Activated CD8-positive, alpha-beta memory T cell treated with anti-CD3 and anti-CD28 coated beads for 24 hours (primary cell): Measurements from ENCODE around the gene C22orf31.
A peak's percentile ranks its signal among the peaks of the same experiment; 100 is the strongest.
"Not testable (repeated sequence)": the region's sequence is repeated elsewhere in the genome, so short reads cannot be mapped to it uniquely, and the experiment has no call there.

Experiments used
- DNase-seq: peaks from one replicate; pipeline ENCODE4 v3.0.0-alpha.2; 2020

The C22orf31 gene

GRCh38 chr22:29053048-29053702 lies 8.5 kb downstream of the C22orf31 start:
- DNase-seq = no peak

- no peak for DNase-seq
These were observed 11.2 kb downstream of the C22orf31 start for GRCh38 chr22:29050457-29050856.

GRCh38 chr22:29049655-29050263 lies 11.9 kb downstream of the C22orf31 start:
- no peak for DNase-seq

- no peak for DNase-seq
These were observed 12.6 kb downstream of the C22orf31 start for GRCh38 chr22:29048822-29049654.

GRCh38 chr22:29044657-29045176 lies 16.9 kb downstream of the C22orf31 start:
- no peak for DNase-seq

- DNase-seq = no peak
These were observed 17.6 kb downstream of the C22orf31 start for GRCh38 chr22:29043906-29044575.

- no peak for DNase-seq
These were observed 20.2 kb downstream of the C22orf31 start for GRCh38 chr22:29041408-29041807.

GRCh38 chr22:29040385-29041275 lies 21.0 kb downstream of the C22orf31 start:
- peak; percentile 75 for DNase-seq

- not testable (repeated sequence) for DNase-seq
These were observed 21.9 kb downstream of the C22orf31 start for GRCh38 chr22:29039684-29040083.

GRCh38 chr22:29039148-29039547 lies 22.5 kb downstream of the C22orf31 start:
- DNase-seq = no peak

GRCh38 chr22:29037340-29037932 lies 24.2 kb downstream of the C22orf31 start:
- DNase-seq = no peak

GRCh38 chr22:29032584-29032983 lies 29.0 kb downstream of the C22orf31 start:
- no peak for DNase-seq

- no peak for DNase-seq
These were observed 29.6 kb downstream of the C22orf31 start for GRCh38 chr22:29032014-29032475.

GRCh38 chr22:29031227-29032011 lies 30.2 kb downstream of the C22orf31 start:
- no peak for DNase-seq

GRCh38 chr22:29030618-29031226 lies 30.9 kb downstream of the C22orf31 start:
- DNase-seq = no peak

- no peak for DNase-seq
These were observed 31.5 kb downstream of the C22orf31 start for GRCh38 chr22:29030016-29030617.

GRCh38 chr22:29029202-29030000 lies 32.2 kb downstream of the C22orf31 start:
- DNase-seq = no peak

GRCh38 chr22:29028468-29028867 lies 33.2 kb downstream of the C22orf31 start:
- DNase-seq = no peak

GRCh38 chr22:29026579-29026978 lies 35.1 kb downstream of the C22orf31 start:
- DNase-seq = no peak
